Kidney epithelial cell (primary cell): ENCODE data around the gene RAB1B. TPM values are rescaled to one million over a fixed set of nuclear protein-coding genes. Genes with fewer than 3 reads are reported as not detected.

Source experiments
- DNase-seq: peaks from one replicate; pipeline ENCODE4 v3.0.0-alpha.2; 2010; ENCODE audit warnings: low read depth
- H3K27me3 ChIP-seq: 2 replicates; pipeline ENCODE4 v1.6.0; 2011; ENCODE audit warnings: low read length; ENCODE audit not compliant: control insufficient read depth, insufficient read depth
- H3K36me3 ChIP-seq: 2 replicates; pipeline ENCODE4 v1.5.1; 2011; ENCODE audit warnings: low read length; ENCODE audit not compliant: control insufficient read depth, insufficient read depth
- H3K4me3 ChIP-seq: 2 replicates; pipeline ENCODE4 v1.5.1; 2011; ENCODE audit warnings: low read depth, mild to moderate bottlenecking, control low read depth, low read length
- total RNA-seq: library from RNA; depleted of rRNA; stranded (reverse); fragments of >200 nt; gene quantifications from 2 replicates; pipeline ENCODE4 v1.2.3, GENCODE V29; 2015
- TF ChIP-seq, protein P1 (sequence below): IDR thresholded peaks from 2 replicates; pipeline ENCODE4 v1.5.1; 2011; ENCODE audit warnings: mild to moderate bottlenecking, moderate library complexity, low read length, control low read depth, inconsistent platforms; ENCODE audit not compliant: insufficient read depth, poor library complexity, severe bottlenecking

Gene RAB1B
- total RNA-seq, 1 donor from 2014 or later, result 108 TPM

DNA sequence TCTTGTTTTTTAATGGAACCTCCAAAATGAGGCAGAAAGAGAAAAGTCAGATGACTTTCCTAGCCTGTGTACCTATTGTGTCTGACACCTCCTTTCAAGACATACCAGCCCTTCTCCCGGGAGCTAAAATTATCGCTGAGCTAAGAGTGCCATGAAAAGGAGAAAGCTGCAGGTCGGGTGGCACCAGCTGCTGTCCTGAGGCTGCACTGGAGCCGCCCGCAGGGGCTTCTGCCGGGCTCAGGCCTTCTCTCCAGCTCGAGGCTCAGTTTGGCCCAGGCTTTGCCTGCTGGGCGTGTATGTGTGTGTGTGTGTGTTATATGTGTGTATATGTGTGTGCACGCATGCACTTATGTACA lies 27.7 kb upstream of the RAB1B start:
- no peak overlapping the region for H3K4me3 ChIP-seq
- TF ChIP-seq, protein P1, sequence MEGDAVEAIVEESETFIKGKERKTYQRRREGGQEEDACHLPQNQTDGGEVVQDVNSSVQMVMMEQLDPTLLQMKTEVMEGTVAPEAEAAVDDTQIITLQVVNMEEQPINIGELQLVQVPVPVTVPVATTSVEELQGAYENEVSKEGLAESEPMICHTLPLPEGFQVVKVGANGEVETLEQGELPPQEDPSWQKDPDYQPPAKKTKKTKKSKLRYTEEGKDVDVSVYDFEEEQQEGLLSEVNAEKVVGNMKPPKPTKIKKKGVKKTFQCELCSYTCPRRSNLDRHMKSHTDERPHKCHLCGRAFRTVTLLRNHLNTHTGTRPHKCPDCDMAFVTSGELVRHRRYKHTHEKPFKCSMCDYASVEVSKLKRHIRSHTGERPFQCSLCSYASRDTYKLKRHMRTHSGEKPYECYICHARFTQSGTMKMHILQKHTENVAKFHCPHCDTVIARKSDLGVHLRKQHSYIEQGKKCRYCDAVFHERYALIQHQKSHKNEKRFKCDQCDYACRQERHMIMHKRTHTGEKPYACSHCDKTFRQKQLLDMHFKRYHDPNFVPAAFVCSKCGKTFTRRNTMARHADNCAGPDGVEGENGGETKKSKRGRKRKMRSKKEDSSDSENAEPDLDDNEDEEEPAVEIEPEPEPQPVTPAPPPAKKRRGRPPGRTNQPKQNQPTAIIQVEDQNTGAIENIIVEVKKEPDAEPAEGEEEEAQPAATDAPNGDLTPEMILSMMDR, result no peak
- no peaks in the 10 kb centered on the region for H3K27me3 ChIP-seq
- DNase-seq, result no peak
- no peaks in the 10 kb centered on the region for H3K36me3 ChIP-seq

DNA sequence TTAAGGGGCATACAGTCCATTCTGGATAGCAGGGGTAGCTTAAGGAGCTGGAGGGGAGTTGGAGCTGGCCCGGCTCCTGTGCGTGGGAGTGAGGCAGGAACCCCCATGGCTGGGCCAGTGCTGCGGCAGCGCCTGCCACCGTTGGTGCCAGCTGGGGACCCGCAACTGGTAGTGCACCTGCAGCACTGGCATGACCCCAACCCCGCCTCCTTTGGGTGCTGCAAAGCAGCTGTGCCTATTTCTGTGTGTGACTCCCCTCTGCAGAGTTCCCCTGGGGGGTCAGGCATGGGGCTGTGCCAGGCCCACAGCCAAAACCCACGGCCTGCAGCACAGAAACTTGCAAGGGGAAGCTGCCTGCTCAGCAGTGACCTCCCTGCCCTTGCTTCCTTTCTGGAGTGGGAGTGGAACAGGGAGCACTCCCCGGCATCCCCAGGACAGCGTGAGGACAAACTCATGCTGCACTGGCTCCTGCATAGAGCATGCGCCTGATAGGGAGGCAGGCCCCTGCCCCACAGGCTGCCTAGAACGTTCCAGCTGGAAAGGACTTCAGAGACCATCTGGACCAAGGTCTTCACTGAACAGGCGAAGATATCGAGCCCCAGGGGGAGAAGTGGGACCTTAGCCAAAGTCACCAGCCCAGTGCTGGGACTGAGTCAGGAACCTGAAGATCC lies 26.2 kb upstream of the RAB1B start:
- Histone ChIP-seq H3K4me3 (no peak overlapping the region), H3K27me3 (no peaks in the 10 kb centered on the region), H3K36me3 (no peaks in the 10 kb centered on the region)
- no peak for DNase-seq
- TF ChIP-seq, protein P1, result no peak

DNA sequence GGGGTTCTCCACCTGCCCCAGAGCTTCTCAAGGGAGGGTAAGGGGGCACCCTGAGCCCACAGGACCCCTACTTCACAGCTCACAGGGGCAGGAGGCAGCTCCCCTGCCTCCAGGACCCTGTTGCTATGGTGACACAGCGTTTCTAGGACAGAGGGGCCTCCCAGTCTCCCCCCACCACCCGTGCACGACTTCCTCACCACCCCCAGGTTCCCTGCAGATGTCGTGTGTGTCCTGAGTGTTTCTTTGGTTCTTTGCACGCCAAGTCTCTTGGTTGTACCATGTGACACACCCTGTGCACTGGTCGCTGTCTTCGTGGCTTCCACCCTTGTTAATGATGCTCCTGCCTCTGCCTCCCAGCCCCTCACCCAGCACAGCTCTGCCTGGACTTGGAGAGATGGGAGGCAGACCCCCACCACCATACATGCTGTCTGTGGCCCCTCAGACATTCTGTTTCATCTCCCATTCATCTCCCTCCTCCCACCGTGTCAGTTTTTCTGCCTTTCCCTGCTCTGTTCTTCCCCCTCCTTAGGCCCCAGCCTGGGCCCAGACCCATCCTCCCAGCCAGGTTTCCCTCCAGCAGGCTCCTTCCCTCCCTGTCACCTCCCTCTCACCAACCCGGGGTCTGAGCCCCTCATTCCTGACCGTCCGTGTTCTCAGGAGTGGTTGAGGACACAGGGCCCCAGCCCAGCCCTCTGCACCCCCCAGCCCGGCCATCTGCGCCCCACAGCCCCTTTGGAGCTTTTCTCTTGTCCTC lies 24.5 kb upstream of the RAB1B start:
- H3K27me3 ChIP-seq, result no peaks in the 10 kb centered on the region
- DNase-seq, result no peak
- H3K4me3 ChIP-seq, result no peak overlapping the region
- H3K36me3 ChIP-seq, result no peaks in the 10 kb centered on the region
- TF ChIP-seq, protein P1, result no peak

DNA sequence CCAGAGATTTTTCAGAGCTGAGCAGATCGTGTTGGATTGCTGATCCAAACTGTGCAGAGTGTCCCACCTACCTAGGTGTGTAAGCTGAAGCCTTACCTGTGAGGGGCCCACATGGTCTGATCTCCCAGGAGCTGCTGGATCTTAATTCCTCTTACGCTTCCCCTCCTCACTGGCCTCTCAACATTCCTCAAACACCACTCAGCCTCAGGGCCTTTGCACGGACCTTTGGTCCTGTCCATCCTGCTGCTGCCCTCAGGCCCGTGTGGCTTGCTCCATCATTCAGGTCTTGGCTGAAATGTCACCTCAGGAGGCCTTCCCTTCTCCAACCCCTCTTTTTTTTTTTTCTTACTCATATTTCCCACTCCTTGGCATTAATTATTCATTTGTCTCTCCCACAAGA lies 21.1 kb upstream of the RAB1B start:
- Histone ChIP-seq H3K27me3 (no peaks in the 10 kb centered on the region), H3K36me3 (no peaks in the 10 kb centered on the region), H3K4me3 (no peak overlapping the region)
- no peak for DNase-seq
- TF ChIP-seq, protein P1, result no peak

DNA sequence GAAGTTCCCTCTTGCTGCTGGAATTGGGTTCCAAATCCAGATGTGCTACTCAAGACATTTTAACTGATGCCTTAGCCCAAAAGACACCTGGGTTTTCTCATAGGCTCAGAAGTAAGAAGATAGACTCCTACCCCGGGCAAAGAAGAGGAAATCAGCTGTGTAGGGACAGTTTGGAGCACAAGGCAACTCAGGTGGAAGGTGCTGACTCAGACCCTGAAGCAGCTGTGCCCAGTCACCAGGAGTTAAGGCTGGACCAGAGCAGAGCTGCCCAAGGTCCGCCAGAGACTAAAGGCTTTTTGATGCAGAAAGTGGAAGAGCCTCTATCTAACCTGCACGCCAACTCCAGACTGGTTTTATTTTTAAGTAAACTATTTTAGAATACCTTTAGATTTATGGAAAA lies 20.6 kb upstream of the RAB1B start:
- H3K4me3 ChIP-seq, result no peak overlapping the region
- TF ChIP-seq, protein P1, result no peak
- no peak for DNase-seq
- no peaks in the 10 kb centered on the region for H3K27me3 ChIP-seq
- no peaks in the 10 kb centered on the region for H3K36me3 ChIP-seq
